GM12801 (cell line): ENCODE results near the gene TPM4.

Experiments used
- CTCF ChIP-seq: IDR thresholded peaks from one replicate; pipeline ENCODE4 v1.5.1; 2011; ENCODE audit warnings: control low read depth; ENCODE audit not compliant: insufficient read length; ENCODE audit errors: extremely low read depth

The TPM4 gene

DNA sequence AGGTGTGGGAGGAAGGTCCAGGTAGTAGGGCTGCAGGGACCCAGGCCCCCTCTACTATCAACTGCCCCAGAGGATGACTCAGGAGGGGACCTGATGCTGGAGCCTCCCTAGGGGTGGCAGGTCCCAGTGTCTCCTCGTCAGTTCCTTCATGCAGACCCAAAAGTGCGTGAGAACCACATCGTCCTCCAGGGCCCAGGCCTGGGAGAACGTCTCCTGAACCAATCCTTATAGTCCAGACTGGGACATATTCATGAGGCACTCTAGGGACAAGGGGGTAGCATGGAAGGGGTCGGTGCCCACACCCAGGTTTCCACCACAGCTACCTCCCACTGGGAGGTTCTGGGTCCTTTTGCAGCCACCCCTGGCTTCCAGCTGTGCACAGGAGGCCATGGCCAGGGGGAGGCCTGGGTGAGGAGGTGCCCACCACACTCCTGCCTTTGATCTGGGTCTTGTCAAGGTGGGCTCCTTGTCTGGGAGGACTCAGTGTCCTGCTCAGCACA lies 38.0 kb upstream of the TPM4 start:
- no peak for TF ChIP-seq CTCF

GRCh38 chr19:16039081-16039480 lies 37.2 kb upstream of the TPM4 start:
- no peak for TF ChIP-seq CTCF

DNA sequence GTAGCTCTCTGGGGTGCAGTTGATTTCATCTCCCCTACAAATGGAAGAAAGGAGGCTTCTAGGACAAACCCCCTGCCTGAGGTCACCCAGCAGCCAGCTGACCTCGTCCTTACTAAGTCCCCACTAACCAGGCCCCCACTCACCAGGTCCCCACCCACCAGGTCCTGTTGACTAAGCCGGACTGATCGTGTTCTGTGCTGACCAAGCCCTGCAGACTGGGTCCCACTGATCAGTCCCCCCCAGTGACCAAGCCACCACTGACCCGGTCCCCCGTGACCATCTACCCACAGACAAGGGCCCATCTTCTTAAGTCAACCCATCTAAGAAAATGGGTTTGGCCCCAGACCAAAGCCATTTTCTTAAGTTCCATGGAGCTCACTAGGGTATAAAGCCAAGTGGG lies 36.8 kb upstream of the TPM4 start:
- no peak for TF ChIP-seq CTCF

DNA sequence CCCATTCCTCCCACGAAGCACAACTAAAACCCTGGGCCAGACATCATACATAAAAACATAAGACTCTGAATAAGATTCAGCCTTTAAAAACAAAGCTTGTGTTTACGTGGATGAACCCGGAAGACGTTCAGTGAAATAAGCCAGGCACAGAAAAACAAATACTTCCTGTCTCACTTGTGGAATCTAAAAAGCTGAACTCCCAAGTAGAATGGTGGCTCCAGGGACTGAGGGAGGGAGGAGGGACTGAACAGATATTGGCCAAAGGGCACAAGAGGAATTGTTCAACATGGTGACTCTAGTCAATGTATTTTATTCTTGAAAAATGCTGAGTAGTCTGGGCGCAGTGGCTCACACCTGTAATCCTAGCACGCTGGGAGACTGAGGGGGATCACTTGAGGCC lies 35.7 kb upstream of the TPM4 start:
- TF ChIP-seq CTCF, result no peak

- no peak for TF ChIP-seq CTCF
Observed at GRCh38 chr19:16041299-16041990, 34.9 kb upstream of the TPM4 start.

- no peak for TF ChIP-seq CTCF
Observed at GRCh38 chr19:16041991-16042386, 34.3 kb upstream of the TPM4 start.

DNA sequence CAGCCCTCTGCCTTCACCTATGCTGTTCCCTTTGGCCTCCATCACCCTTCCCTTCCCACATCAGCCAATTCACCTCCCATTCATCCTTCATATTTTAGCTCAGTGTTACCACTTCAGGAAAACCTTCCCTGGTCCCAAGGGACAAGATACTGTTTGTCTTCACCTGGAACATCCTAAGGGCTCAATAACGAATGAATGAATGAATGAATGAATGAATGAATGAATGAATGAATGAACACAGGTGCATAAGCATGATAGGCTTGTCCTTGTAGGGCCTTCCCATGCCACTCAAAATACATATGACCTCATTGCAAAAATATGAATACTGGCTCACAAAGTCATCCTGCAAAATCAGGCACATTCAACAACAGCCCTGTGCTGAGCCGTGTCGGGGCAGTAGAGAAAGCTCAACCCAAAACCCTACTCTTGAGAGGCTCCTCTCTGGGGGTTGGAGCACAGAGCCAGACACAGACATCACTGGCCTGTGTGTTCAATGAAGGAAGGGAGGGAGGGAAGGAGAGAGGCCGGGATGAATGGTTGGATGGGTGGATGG lies 33.7 kb upstream of the TPM4 start:
- no peak for TF ChIP-seq CTCF
